Eye (tissue), 1 donor: Measurements from ENCODE around the gene SRP54.
"Not testable (repeated sequence)": the region's sequence is repeated elsewhere in the genome, so short reads cannot be mapped to it uniquely, and the experiment has no call there.

Experiments used
- DNase-seq: peaks from one replicate; pipeline ENCODE4 v3.0.0-alpha.2; 2015

SRP54 gene

DNA sequence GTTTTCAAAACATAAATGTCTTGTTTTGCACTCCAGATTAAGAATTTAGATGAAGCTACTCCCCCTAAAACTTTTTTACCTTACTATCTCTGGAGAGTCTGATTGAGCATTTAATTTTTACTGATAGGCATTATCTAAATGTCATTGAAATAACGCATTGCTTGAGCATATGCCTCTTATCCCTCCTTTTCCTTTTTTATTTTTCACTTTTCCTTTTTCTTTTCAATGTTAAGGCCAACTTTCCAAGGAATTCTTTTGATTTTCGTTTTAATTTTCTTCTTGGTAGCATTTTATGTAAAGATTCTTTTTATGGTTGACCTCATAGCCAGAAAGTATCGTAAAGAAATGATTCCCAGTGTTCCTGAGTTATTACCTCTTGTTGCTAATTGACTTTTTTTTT lies 2.9 kb downstream of the SRP54 start:
- DNase-seq = no peak

DNA sequence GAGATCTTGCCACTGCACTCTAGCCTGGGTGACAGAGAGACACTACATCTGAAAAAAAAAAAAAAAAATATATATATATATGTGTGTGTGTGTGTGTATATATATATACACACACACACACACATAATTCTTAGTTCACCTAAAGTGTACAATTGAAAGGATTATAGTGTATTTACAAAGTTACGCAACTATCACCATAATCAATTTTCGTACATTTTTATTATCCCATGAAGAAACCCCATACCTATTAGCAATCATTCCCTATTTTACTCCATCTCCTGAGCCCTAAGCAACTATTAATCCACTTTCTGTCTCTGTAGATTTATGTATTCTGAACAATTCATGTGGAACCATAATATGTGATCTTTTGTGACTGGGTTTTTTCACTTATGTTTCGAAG lies 4.4 kb downstream of the SRP54 start:
- no peak for DNase-seq

DNA sequence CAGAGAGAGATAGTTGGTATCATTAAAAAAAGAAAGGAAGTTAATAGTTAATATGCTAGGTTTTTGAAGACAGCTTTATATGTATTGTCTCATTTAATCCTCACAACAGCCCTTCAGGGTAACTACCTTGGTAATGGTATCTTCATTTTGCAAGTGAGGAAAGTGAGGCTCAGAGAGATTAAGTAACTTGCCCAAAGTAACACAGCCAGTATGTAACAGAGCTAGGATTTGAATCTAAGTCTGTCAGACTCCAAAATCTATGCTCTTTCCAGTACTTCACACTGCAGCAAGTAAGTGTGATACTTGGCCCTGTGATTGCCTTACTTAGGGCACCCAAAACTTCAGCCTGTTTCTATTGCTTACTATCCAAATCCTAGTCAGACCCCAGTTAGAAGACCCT lies 7.0 kb downstream of the SRP54 start:
- DNase-seq = no peak

DNA sequence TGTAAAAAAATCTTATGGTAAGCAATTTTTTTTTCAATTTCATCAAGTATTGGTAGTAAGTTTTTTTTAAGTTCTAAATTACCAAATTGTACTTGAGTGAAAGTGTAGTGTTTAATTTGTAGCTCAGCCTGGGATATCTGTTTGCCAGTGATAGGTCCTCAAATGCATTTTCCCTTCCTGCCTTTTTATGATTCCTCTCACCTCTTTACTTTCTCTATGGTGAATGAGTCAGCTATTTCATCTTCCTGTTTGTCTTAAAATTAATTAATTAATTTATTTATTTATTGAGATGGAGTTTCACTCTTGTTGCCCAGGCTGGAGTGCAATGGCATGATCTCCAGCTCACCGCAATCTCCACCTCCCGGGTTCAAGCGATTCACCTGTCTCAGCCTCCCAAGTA lies 10.6 kb downstream of the SRP54 start:
- no peak for DNase-seq

DNA sequence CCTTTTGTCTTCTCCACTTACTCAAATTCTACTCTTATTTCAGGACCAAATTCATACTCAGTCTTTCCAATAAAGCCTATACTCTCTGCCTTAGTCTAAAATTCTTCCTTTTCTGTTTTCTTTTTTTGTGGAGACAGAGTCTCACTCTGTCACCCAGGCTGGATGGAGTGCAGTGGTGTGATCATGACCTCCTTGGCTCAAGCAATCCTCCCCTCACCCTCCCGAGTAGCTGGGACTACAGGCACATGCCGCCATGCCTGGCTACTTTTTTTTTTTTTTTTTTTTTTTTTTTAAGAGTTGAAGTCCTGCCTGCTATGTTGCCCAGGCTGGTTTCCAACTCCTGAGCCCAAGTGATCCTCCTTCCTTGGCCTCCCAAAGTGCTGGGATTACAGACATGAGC lies 11.9 kb downstream of the SRP54 start:
- DNase-seq = no peak

DNA sequence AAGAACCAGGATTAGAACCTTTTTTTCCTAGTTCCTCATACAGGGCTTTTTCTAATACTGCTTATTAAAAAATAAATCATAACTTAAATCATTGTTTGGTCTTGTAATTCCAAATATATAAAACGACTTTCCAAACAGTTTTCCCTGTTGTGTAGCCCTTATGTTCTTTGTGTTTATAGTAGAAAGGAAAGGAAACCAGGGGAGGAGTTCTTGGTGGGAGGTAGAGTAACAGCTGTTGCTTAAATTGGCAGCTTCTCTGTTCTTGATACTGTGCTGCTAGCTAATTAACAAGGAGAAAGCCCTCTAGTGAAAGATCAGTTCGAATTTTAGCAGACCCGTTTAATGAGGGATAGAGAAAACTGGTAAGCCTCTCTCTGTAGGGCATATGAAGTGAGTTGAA lies 15.0 kb downstream of the SRP54 start:
- peak; percentile 51 for DNase-seq

DNA sequence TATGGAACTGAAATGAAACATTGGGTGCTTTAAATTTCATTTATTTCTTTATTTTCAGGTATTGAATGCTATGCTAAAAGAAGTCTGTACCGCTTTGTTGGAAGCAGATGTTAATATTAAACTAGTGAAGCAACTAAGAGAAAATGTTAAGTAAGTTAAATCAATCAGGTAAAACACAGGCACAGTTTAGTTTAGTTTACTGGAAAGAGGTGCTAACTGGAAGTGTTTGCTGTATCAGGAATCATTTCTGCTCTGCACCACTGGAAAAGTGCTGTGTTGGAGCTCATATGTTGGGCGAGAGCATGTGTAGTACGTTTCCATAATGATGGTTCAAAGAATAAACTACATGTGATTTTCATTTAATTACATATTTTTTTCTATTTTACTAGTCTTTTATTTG lies 16.7 kb downstream of the SRP54 start:
- no peak for DNase-seq

DNA sequence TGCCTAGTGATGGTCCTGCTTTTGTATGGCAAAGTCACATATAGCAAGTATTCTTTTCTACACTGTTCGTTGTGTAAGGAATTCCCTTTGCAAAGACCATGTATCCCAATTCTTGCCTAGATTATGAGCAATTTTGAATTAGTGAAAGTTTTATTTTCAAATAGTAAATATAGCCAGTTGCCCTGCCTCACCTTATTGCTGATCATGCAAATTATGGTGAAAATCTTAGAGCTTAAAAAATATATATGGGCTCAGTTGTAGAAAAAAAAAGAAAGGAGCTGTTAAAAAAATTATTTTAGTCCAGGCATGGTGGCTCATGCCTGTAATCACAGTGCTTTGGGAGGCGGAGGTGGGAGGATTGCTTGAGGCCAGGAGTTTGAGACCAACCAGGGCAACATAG lies 18.8 kb downstream of the SRP54 start:
- DNase-seq = no peak

DNA sequence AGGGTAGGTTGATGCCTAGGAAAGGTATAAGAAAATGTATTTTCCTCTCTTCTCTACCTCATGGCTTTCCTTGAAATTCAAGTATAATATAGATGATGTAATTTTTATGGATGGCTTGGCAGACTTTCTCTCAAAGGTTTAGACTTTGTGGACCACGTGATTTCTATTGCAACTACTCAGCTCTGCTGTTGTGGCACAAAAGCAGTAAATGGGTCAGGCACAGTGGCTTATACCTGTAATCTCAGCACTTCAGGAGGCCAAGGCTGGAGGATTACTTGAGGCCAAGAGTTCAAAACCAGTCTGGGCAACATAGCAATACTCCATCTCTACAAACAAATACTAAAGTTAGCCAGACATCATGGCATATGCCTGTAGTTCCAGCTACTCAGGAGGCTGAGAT lies 22.0 kb downstream of the SRP54 start:
- no peak for DNase-seq

DNA sequence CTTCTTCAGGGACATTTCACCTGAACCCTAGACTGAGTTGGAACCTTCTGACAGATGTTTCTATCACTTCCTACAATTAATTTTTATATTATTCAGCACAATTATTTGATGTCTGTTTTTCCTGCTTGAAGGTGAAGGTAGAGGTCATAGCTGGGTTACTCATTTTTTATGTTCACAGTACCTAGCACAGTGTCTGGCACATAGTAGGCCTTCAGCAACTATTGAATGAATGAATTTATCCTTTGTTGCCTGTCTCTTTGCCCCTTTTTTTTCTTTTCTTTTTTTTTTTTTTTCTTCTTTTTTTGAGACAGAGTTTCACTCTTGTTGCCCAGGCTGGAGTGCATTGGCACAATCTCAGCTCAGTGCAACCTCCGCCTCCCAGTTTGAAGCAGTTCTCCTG lies 33.8 kb downstream of the SRP54 start:
- DNase-seq = no peak

DNA sequence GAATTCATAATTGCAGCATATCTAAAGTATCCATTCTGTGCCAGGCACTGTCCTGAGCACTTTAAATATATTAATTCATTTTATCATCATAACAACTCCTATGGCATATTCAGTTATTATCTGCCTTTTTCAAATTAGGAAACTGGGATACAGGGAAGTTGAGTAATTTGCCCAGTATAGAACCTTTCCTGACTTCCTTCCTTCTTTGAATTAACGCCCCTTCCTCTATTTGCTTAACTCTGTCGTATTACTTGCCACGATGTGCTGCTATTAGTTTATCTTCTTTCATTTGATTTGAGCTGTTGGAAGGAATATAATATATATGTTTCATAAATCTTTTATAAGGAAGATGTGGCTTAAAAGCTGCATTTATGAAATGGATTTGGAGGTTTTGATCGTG lies 37.9 kb downstream of the SRP54 start:
- no peak for DNase-seq

DNA sequence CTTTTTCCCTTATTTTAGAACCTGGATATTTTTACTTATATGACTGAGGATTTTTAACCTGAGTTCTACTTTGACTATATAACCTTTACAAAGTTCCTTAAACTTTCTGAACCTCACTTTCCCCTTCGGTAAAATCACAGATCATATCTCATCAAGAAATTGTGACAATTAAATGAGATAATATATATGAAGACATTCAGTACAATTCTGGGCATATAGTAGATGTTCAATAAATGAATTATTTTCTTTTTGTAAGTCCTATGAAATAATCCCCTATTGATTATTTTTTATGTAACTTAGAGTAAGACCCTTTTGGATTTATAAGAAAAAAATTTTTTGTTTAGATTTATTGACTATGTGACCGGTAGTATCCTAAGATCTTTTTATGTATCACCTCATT lies 45.6 kb downstream of the SRP54 start:
- no peak for DNase-seq

DNA sequence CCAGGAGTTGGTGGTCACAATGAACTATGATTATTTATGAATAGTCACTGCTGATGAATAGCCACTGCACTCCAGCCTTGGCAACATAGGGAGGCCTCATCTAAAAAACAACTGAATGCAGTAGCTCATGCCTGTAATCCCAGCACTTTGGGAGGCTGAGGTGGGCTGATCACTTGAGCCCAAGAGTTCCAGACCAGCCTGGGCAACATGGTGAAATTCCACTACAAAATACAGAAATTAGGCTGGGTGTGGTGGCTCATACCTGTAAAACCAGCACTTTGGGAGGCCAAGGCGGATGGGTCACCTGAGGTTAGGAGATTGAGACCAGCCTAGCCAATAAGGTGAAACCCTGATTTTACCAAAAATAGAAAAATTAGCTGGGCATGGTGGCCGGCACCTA lies 49.8 kb downstream of the SRP54 start:
- no peak for DNase-seq

DNA sequence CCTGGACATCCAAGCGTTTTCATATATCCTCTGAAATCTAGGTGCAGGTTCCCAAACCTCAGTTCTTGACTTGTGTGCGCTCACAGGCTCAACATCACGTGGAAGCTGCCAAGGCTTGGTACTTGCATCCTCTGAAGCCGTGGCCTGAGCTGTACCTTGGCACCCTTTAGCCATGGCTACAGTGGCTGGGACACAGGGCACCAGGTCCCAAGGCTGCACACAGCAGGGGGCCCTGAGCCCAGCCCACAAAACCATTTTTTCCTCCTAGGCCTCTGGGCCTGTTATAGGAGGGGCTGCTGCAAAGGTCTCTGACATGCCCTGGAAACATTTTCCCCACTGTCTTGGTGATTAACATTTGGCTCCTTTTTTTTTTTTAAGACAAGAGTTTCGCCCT lies 51.6 kb downstream of the SRP54 start:
- no peak for DNase-seq

DNA sequence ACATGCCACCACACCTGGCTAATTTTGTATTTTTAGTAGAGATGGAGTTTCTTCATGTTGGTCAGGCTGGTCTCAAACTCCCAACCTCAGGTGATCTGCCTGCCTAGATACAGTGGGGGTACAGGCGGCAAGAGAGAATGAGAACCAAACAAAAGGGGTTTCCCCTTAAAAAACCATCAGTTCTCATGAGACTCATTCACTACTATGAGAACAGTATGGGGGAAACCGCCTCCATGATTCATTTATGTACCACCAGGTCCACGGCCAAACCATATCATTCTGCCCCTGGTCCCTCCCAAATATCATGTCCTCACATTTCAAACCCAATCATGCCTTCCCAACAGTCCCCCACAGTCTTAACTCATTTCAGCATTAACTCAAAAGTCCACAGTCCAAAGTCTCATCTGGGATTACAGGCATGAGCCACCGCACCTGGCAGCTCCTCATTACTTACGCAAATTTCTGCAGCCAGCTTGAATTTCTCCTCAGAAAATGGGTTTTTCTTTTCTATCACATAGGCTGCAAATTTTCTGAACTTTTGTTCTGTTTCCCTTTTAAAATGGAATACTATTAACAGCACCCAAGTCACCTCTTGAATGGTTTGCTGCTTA lies 52.3 kb downstream of the SRP54 start:
- DNase-seq = not testable (repeated sequence)

DNA sequence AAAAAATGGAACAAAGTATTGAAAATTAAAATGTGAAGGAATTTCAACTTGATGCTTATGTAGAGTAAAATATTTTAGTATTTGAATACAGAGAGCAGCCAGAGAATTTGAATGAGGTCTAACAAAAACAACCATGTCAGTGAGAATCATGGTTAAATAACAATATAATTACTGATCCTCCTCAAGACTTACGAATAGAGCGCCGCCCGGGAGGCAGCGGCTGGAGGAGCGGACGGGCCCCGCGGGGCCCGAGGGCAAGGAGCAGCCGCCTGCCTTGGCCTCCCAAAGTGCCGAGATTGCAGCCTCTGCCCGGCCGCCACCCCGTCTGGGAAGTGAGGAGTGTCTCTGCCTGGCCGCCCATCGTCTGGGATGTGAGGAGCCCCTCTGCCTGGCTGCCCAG lies 55.5 kb downstream of the SRP54 start:
- DNase-seq = not testable (repeated sequence)

DNA sequence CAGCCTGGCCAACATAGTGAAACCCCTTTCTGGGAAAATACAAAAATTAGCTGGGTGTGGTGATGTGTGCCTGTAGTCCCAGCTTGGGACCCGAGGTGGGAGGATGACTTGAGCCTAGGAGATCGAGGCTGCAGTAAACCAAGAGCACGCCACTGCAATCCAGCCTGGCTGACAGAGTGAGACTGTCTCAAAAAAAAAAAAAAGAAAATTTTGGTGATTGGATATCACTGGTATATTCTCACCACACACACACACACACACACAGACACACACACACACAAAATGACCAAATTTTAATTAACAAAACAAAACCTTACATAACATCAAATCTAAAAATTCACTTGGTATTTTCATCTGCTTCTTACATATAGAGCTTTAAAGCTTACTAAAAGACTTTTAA lies 59.8 kb downstream of the SRP54 start:
- no peak for DNase-seq

DNA sequence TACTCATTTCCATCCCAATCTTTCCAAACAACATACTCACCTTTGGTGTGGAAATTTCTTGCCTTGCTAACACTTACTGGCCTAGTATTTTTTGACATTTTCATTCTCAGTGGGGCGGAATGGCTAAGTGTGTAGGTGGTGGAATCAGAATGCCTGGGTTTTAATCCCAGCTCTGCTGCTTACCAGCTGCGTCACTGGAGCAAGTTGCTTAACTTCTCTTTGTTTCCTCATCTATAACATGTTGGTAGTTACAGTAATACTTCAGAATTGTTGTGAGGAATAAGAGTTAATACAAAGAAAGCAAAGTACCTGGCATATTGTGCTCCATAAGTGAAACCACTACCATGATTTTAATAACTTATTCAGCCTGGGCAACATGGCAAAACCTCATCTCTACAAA lies 60.3 kb downstream of the SRP54 start:
- no peak for DNase-seq

DNA sequence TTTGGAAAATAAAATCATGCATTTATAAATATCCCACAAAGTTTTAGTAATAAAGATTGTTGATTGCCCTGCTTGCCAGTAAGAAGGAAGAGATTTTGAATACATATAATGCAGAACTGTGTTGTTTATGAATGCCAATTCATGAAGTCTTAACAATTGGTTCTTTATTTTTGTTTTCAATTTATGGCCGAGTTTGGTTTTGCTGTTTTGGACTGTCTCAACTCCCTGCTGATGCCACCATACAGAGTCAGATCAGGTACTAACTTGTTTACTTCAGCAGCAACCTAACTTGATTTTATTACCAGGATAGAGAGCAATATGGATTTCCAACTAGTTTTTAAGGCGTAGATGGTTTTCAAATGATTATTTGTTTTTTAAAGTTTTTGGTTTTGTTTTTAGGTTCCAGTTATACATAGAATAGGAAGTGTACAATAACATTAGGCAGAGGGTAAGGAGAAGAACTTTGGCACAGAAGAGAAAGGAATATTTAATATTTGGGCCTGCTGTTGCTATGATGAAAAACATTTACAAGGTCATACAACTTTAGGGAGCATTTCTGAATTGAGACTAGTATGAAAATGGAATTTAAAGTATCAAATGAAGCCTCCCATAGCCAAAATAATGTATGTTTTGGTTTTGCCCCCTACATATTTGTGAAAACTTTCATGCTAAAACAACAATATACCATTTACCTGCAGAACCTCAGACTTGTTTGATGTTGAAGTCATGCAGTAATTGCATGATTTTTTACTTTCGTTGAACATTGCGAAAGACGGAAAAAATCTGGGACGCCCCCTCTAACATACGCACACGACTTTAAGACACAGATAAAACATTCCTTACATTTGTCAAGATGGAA lies 62.4 kb downstream of the SRP54 start:
- DNase-seq = no peak

DNA sequence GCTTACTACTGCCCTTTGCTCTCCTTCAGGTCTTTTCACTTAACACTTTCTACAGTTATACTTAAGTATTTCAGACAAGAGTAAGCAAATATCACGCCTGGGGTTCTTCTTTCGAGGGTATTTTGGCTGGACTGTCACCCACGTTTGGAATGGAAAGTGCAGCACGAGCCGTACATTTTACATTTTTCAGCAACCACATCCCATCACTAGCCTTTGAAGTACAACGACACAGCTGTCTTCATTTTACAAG lies 62.9 kb downstream of the SRP54 start:
- DNase-seq = no peak

DNA sequence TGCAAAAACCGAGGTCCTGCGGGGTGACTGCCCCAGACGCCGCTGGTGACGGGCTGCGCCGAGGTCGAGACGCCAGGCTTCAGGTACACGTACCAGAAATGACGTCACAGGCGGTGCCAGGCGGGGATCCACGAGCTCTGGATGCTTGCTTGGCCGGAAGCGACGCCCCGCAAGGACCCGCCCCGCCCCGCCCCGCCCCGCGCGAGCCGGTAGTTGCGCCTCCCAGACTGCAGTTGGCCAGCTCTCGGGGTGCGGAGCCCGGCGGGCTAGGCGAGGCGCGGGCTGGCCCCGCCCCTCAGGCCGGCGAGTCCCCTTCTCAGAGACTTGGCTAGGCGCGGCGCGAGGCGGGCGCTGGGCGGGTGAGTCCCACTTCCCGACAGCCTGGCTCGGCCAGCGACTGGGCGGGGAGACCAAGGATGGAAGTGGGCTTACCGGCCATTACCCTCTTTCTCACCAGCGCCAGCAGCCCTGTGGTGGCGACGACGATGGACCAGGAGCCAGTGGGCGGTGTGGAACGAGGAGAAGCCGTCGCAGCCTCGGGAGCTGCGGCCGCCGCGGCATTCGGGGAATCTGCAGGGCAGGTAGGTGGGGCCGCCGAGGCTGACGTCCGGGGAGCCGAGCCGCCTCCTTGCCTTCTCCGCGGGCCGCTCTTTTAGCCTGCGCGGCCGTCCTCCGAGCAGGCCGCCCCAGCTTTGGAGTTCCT lies 63.4 kb downstream of the SRP54 start, which contains the start of gene FAM177A1:
Gene FAM177A1 (plus strand): TSS at position 225 of the 703 bp plus-strand sequence. CDS start 192 bp downstream, at position 417.
- peak; percentile 97 for DNase-seq

DNA sequence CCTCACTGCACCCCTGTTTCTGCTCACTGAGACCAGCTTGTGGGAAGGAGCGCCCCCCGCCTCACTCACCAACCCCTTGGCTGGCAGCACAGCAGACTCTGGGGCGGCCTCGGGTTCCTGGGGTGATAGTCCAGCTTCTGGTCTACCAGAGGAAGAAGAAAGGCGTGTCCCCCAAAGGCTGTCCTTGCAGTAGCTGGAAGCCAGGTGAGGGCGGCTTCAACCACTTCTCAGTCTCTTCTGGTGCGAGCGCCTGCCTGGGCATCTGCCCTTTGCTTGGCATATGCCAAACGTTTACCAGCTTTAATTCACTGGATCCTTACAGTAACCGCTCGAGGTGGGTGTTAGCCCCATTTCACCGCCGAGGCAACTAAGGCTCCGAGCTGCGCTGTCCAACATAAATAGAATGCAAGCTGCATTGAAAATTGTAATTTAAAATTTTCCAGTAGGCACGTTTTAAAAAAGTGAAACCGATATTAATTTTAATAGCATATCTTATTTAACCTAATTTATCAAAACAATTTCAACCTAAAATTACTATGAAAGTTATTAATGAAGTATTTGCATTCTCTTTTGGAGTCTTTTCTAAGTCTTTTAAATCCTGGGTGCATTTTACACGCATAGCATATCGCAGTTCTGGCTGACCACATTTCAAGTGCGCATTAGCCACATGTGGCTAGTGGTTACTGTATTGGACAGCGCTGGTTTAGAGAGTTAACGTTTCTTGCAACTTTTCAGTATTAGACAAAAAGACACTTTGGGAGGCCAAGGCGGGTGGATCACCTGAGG lies 64.2 kb downstream of the SRP54 start:
- DNase-seq = no peak

DNA sequence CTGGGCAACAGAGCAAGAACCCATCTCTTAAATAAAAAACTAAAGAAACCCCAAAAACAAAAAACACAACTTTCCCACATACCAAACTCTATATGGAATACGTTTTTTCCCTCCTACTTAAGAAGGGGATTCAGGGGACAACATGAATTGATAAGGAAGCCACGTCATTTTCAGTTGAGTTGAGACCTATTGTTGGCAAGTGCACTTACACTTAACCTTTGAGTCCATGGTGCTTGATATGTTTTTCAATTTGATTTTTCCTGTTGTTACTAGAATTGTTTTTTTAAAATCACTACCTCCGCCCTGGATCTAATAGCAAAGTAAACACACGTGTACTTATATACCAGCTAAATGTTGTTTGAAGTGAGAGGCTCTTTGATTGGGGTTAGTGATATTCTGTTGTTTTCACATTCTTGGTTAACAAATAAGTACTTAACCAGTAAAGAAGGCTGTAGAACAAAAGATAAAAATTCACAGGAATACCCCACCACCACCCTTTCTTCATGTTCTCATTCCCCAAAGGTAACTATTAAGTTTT lies 65.3 kb downstream of the SRP54 start:
- no peak for DNase-seq
